Activated CD4-positive, alpha-beta memory T cell treated with anti-CD3 and anti-CD28 coated beads for 36 hours (primary cell): ENCODE results near the gene MEX3A. TPM values are rescaled to one million over a fixed set of nuclear protein-coding genes. Genes with fewer than 3 reads are reported as not detected.

Experiments
- CTCF ChIA-PET: fragments of 350-600 bp; sonication (Branson Sonifier 250); formaldehyde crosslinking; loops from one replicate; lab custom pipeline; 2021; ENCODE audit warnings: antibody characterized with exemption, inconsistent platforms; lab: Charles Lee
- POLR2A ChIA-PET: fragments of 350-600 bp; sonication (Branson Sonifier 250); formaldehyde crosslinking; loops from one replicate; lab custom pipeline; 2021; ENCODE audit warnings: antibody characterized with exemption; lab: Charles Lee
- DNase-seq: peaks from one replicate; pipeline ENCODE4 v3.0.0-alpha.2; 2020
- H3K27ac Mint-ChIP-seq: one replicate; pipeline ENCODE4 v1.8.0; 2021; ENCODE audit warnings: mixed read lengths
- H3K27me3 Mint-ChIP-seq: one replicate; pipeline ENCODE4 v1.8.0; 2021; ENCODE audit warnings: mixed read lengths
- H3K36me3 Mint-ChIP-seq: one replicate; pipeline ENCODE4 v1.8.0; 2021; ENCODE audit warnings: mixed read lengths
- H3K4me1 Mint-ChIP-seq: one replicate; pipeline ENCODE4 v1.8.0; 2021; ENCODE audit warnings: low read depth, mixed read lengths
- H3K4me3 Mint-ChIP-seq: one replicate; pipeline ENCODE4 v1.8.0; 2021; ENCODE audit warnings: mild to moderate bottlenecking, mixed read lengths
- H3K9me3 Mint-ChIP-seq: one replicate; pipeline ENCODE4 v1.8.0; 2021; ENCODE audit warnings: mixed read lengths
- intact Hi-C: fragments of 100-400 bp; cut with micrococcal nuclease; formaldehyde crosslinking; loops from one replicate; pipeline ENCODE4 v1.15.1; 2023
- total RNA-seq, 2 experiments: library from RNA; stranded (reverse); gene quantifications; one replicate each; pipeline ENCODE4 v1.2.3, GENCODE V29; 2021

Gene MEX3A
- total RNA-seq, 2 experiments from 2014 or later, result 0.43 to 0.51 TPM

DNA sequence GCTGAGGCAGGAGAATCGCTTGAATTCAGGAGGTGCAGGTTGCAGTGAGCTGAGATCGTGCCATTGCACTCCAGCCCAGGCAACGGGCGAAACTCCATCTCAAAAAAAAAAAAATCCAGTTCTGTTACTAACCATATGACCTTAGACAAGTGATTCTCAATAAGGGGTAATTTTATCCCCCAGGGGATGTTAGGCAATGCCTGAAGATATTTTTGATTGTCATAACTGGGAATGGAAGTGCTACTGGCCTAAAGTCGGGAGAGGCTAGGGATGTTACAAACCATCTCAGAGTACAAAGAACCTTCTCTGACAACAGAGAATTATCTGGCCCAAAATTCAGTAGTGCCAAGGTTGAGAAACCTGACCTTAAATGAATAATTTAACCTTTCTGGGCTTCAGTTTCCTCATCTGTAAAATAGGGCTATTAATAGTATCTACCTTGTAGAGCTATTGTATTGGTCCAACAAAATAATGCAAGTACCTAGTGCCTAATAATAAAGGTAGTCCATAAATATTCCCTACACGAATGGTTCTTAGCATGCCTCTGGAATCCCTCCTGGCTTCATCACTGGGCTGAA, 26.5 kb upstream of the MEX3A start:
- CTCF ChIA-PET, result no interaction called here
- intact Hi-C loops, result no loop called here
- H3K4me1 Mint-ChIP-seq, result peaks cover 41% of the 10 kb centered on the region
- no peaks in the 10 kb centered on the region for H3K27me3 Mint-ChIP-seq
- peak overlapping the region; percentile 42 for H3K27ac Mint-ChIP-seq
- H3K4me3 Mint-ChIP-seq, result no peak overlapping the region
- no peaks in the 10 kb centered on the region for H3K9me3 Mint-ChIP-seq
- POLR2A ChIA-PET, result interaction anchor here (0.5 kb wide), 1 partner anchor 106 kb away, joined by 3 read pairs; no protein-coding TSS in a partner anchor
- H3K36me3 Mint-ChIP-seq, result no peaks in the 10 kb centered on the region
- no peak for DNase-seq

GRCh38 chr1:156108057-156108456, 25.8 kb upstream of the MEX3A start:
- H3K4me3 Mint-ChIP-seq, result no peak overlapping the region
- H3K36me3 Mint-ChIP-seq, result no peaks in the 10 kb centered on the region
- POLR2A ChIA-PET, result interaction anchor here (1.2 to 4.3 kb wide), 3 partner anchors 11 to 86 kb away, joined by 3 to 80 read pairs (median 55); partner anchors contain the start of gene SLC25A44
- H3K27me3 Mint-ChIP-seq, result no peaks in the 10 kb centered on the region
- intact Hi-C loops, result no loop called here
- no peak for DNase-seq
- H3K27ac Mint-ChIP-seq, result peak overlapping the region; percentile 57
- peaks cover 45% of the 10 kb centered on the region for H3K4me1 Mint-ChIP-seq
- CTCF ChIA-PET, result interaction anchor here (0.6 to 20.9 kb wide), 4 partner anchors 9 to 17 kb away, joined by 3 to 1097 read pairs (median 52); partner anchors contain the start of gene LMNA
- H3K9me3 Mint-ChIP-seq, result no peaks in the 10 kb centered on the region

DNA sequence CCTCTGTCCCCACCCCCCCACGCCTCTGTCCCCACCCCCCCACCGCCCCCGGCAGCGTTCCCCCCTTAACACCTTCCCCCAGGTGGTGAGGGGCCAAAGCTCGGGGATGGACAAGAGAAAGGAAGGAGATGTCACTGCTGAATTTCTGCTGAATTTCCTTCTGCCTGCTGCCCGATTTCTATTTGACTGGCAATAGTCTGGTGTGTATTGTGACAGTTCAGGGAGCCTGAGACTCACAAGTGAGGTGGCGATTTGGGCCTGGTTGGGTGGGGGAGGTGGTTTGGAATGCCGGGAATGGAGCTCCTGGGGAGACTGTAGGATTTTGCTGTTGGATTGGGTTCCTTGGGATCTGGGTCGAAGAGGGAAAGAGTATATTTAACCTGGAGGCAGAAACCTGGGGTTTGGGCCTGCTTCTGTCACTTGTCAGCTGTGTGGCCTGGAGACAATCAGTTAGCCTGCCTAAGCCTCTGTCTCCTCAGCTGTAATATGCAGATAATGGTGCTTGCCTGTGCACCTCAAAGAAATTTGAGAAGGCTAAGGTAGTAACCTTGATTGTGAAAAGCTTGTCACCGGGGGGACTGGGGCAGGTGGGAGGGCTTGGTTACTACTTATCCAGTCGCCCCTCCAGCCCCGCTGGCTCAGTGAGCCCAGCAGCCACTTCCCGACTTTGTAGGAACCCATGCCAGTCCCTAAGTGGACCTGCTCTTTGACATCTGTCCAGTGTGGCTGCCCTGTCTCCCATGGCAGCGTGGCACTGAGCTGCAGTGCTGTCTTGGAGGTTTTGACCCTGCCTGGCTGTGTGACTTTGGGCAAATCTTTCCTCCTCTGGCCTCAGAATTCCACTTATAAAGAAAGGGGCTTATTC, 24.6 kb upstream of the MEX3A start:
- ChIA-PET CTCF (interaction anchor here (0.9 to 20.9 kb wide), 5 partner anchors 10 to 118 kb away, joined by 3 to 1097 read pairs (median 21); partner anchors contain the start of gene LMNA), POLR2A (interaction anchor here (0.7 to 5.5 kb wide), 9 partner anchors 8 to 346 kb away, joined by 3 to 80 read pairs (median 6); partner anchors contain the start of genes LMNA, SLC25A44 and SMG5)
- Mint-ChIP-seq H3K4me1 (peaks cover 53% of the 10 kb centered on the region), H3K27me3 (no peaks in the 10 kb centered on the region), H3K9me3 (no peaks in the 10 kb centered on the region), H3K27ac (peak overlapping the region; percentile 93), H3K4me3 (peak overlapping the region; percentile 76), H3K36me3 (no peaks in the 10 kb centered on the region)
- intact Hi-C loops, result loop anchor here (1.0 kb wide), 3 partner anchors 7 to 20 kb away; partner anchors contain the start of gene LMNA
- no peak for DNase-seq

DNA sequence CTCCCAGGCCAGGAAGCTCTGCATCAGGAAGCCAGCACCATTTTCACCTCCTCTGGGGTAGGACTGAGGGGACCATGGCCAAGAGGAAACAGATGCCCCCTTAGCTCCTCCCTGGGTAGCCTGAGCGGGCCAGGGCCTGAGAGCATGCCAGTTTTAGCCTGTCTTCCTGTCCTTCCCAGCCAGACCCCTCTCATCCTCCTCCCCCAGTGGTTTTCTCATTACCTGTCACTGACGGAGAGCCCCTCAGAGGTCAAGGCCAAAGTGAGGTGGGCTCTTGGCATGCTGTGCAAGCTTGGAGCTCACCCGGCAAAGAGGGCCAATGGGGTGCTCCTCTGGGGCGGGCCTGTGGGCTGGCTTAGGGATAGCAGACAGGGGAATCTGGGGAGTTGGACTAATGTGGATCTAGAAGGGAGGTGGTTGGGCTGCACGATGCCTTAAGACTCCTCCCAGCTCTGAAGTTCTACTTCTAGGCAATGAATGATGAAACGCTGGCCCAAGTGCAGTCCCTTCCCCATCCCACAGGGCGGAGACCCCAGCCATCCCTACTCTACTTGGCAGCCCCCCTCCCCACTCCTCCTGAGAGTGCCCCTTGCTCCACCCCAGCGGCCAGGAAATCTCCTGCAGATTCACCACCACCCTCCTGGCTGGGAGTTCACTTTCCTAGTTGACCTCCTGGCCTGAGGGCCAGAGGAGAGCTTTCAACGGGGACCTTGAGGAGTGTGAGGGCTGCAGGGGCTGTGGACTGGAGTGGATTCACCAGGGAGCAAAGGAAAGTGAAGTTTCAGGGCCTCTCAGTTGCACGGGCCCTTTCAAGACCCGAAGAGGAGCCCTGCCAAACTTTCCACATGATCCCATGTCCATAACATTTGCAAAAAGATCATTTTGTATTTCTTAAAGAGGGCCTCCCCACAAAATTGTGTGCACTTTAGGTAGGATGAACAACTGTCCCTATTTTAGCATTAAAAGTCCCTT, 22.9 kb upstream of the MEX3A start:
- no peak for DNase-seq
- H3K36me3 Mint-ChIP-seq, result no peaks in the 10 kb centered on the region
- H3K27ac Mint-ChIP-seq, result peak overlapping the region; percentile 93
- ChIA-PET POLR2A (interaction anchor here (0.6 to 5.5 kb wide), 8 partner anchors 8 to 177 kb away, joined by 3 to 80 read pairs (median 6); partner anchors contain the start of genes LMNA and SMG5), CTCF (interaction anchor here (1.0 to 20.9 kb wide), 5 partner anchors 8 to 108 kb away, joined by 3 to 1097 read pairs (median 21); partner anchors contain the start of genes LMNA and PMF1)
- intact Hi-C loops, result no loop called here
- no peaks in the 10 kb centered on the region for H3K9me3 Mint-ChIP-seq
- peak overlapping the region; percentile 76 for H3K4me3 Mint-ChIP-seq
- H3K27me3 Mint-ChIP-seq, result no peaks in the 10 kb centered on the region
- peaks cover 63% of the 10 kb centered on the region for H3K4me1 Mint-ChIP-seq

GRCh38 chr1:156104065-156104810, 22.0 kb upstream of the MEX3A start:
- DNase-seq, result peak; percentile 74
- no peaks in the 10 kb centered on the region for H3K36me3 Mint-ChIP-seq
- peak overlapping the region; percentile 33 for H3K4me3 Mint-ChIP-seq
- POLR2A ChIA-PET, result interaction anchor here (1.0 to 5.5 kb wide), 4 partner anchors 8 to 119 kb away, joined by 3 to 55 read pairs (median 23); partner anchors contain the start of gene LMNA
- no peaks in the 10 kb centered on the region for H3K9me3 Mint-ChIP-seq
- peak overlapping the region; percentile 93 for H3K27ac Mint-ChIP-seq
- H3K4me1 Mint-ChIP-seq, result peaks cover 66% of the 10 kb centered on the region
- CTCF ChIA-PET, result interaction anchor here (1.0 to 20.9 kb wide), 3 partner anchors 8 to 109 kb away, joined by 3 to 1097 read pairs (median 5); partner anchors contain the start of genes LMNA and PMF1
- no peaks in the 10 kb centered on the region for H3K27me3 Mint-ChIP-seq
- intact Hi-C loops, result no loop called here

DNA sequence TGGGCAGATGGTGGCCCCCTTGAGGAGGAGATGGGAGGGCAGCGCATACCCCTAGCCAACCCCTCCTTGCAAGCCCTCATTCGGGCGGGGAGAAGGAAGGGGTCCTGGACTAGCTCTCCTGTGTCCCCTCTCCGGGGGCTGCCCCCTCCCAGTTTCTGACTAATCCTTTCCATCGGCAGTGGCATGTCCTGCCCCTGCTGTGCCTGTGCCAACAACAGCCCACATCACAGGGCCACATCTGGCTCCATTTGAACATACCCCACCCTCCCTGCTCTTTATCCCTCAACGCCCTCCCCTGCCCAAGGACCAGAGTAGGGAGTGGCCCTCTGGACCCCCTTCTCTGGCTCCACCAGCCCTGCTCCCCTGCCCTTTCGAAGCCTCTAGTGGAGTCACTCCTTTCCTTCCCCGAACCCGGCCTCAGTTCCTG, 21.3 kb upstream of the MEX3A start:
- no peaks in the 10 kb centered on the region for H3K36me3 Mint-ChIP-seq
- intact Hi-C loops, result no loop called here
- H3K9me3 Mint-ChIP-seq, result peaks cover under 1% of the 10 kb centered on the region
- peak overlapping the region; percentile 93 for H3K27ac Mint-ChIP-seq
- ChIA-PET POLR2A (interaction anchor here (4.3 to 5.5 kb wide), 2 partner anchors 11 to 24 kb away, joined by 41 to 55 read pairs; partner anchors contain the start of gene LMNA), CTCF (interaction anchor here (0.9 to 20.9 kb wide), 2 partner anchors 21 to 37 kb away, joined by 4 to 1097 read pairs; partner anchors contain the start of gene LMNA)
- H3K4me1 Mint-ChIP-seq, result peaks cover 71% of the 10 kb centered on the region
- peaks cover under 1% of the 10 kb centered on the region for H3K27me3 Mint-ChIP-seq
- DNase-seq, result peak; percentile 82
- H3K4me3 Mint-ChIP-seq, result peak overlapping the region; percentile 11

DNA sequence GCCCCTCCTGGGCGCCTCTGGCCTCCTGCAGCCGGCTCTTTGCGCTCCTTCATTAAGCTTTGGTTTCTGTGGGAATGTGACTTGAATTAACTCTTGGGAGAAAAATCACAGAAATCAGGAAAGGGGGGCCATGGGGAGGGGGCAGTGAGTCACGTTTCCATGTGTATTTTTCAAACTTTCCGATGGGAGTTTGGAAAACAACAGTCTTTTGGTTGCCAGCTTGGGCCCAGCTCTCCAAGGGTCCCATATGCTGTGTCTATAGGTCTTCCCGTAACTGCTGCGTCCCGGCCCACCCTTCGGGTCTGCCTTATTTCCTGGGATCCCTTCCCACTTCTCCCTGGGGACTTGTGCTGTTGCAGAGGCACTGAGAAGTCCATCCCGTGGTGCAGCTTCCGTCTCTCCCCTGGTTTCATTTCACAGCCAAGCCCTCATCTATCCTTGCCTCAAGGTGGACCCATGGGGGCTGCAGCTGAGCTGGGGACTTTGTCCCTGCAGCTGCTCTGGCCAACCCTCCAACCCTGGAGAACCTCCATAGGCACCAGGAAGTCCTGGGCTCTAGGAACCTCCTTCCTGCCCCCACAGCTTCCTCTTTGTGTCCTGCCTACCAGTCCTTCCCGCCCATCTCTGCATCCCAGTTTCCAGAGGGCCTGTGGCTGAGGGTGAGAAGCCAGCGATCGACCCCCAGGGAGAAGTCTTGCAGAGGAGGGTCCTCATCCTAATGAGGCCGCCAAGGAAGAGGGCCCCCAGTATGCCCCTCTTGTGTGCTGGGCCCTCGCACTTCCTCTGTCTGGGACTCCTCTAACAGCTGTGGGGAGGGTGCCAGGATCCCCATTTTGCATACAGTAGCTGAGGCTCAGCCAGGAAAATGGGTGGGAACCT, 20.6 kb upstream of the MEX3A start:
- Mint-ChIP-seq H3K36me3 (no peaks in the 10 kb centered on the region), H3K4me3 (peak overlapping the region; percentile 40), H3K27me3 (peaks cover 4% of the 10 kb centered on the region), H3K9me3 (peaks cover 2% of the 10 kb centered on the region), H3K4me1 (peaks cover 77% of the 10 kb centered on the region), H3K27ac (peak overlapping the region; percentile 93)
- intact Hi-C loops, result no loop called here
- ChIA-PET CTCF (interaction anchor here (0.9 to 20.9 kb wide), 2 partner anchors 22 to 36 kb away, joined by 4 to 1097 read pairs; partner anchors contain the start of gene LMNA), POLR2A (interaction anchor here (5.5 kb wide), 1 partner anchor 12 kb away, joined by 41 read pairs; the partner anchor contains the start of gene LMNA)
- DNase-seq, result no peak

- peaks cover 6% of the 10 kb centered on the region for H3K27me3 Mint-ChIP-seq
- POLR2A ChIA-PET, result interaction anchor here (8.5 kb wide), 1 partner anchor 26 kb away, joined by 180 read pairs; no protein-coding TSS in a partner anchor
- DNase-seq, result no peak
- peak overlapping the region; percentile 7 for H3K4me3 Mint-ChIP-seq
- H3K36me3 Mint-ChIP-seq, result peaks cover 2% of the 10 kb centered on the region
- peaks cover 2% of the 10 kb centered on the region for H3K9me3 Mint-ChIP-seq
- intact Hi-C loops, result no loop called here
- peak overlapping the region; percentile 29 for H3K27ac Mint-ChIP-seq
- peaks cover 81% of the 10 kb centered on the region for H3K4me1 Mint-ChIP-seq
- CTCF ChIA-PET, result interaction anchor here (20.9 kb wide), 1 partner anchor 23 kb away, joined by 1097 read pairs; the partner anchor contains the start of gene LMNA
These were observed 19.6 kb upstream of the MEX3A start for GRCh38 chr1:156101880-156102279.

DNA sequence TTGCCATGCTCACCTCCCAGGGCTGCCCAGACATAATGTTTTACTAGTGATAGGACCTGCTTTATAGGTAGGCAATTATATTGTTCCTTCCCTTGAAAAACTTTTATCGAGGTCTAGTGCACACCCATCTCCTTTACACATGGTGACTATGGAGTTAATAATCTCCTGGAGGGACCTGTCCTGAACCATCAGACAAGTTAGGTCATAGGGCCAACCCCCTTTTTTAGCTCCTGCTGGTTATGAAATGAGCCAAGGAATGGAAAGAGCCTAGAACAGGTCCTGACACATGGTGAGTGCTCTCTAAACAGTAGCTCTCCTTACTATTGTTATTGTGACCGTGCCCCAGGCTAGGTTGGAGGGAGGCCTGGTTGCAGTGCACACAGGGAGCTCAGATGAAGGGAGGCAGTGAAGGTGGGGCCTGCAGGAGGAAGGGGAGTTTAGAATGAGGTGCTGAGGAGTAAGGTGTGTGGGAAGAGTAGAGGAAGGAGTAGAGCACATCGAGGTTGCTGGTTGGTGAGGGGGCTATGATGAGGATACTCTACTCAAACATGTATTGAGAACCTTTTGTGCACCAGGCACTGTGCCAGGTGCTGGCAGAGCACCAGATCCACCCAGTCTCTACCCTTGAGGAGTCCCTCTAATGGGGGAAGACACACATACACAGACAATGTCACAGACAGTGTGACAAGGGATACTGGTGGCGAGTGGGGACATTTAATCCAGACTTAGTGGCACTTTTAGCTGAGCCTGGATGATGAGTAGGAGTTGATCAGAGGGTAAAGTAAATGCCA, 18.1 kb upstream of the MEX3A start:
- peaks cover 83% of the 10 kb centered on the region for H3K4me1 Mint-ChIP-seq
- H3K36me3 Mint-ChIP-seq, result peaks cover 2% of the 10 kb centered on the region
- intact Hi-C loops, result no loop called here
- H3K27me3 Mint-ChIP-seq, result peaks cover 6% of the 10 kb centered on the region
- ChIA-PET CTCF (interaction anchor here (0.6 to 20.9 kb wide), 3 partner anchors 24 to 125 kb away, joined by 3 to 1097 read pairs (median 4); partner anchors contain the start of gene LMNA), POLR2A (interaction anchor here (1.5 to 8.5 kb wide), 4 partner anchors 14 to 123 kb away, joined by 3 to 180 read pairs (median 50); partner anchors contain the start of gene LMNA)
- peak overlapping the region; percentile 58 for H3K27ac Mint-ChIP-seq
- no peak overlapping the region for H3K4me3 Mint-ChIP-seq
- DNase-seq, result peak; percentile 24
- H3K9me3 Mint-ChIP-seq, result peaks cover 2% of the 10 kb centered on the region
